Lower leg skin (tissue), 3 donors: ENCODE results near the gene XKR7.
"Not testable (repeated sequence)": the region's sequence is repeated elsewhere in the genome, so short reads cannot be mapped to it uniquely, and the experiment has no call there.

Source experiments
- POLR2A ChIP-seq, 2 donors: fragments of 450-650 bp; IDR thresholded peaks; one replicate each; pipeline ENCODE4 v1.6.1; 2016 to 2017; ENCODE audit warnings: antibody characterized with exemption in 2 of 2, mild to moderate bottlenecking in 1 of 2, moderate library complexity in 1 of 2
- TF ChIP-seq, protein P1 (sequence below), 3 donors: fragments of 450-650 bp; IDR thresholded peaks; one replicate each; pipeline ENCODE4 v1.5.1; 2016; ENCODE audit warnings: antibody characterized with exemption in 3 of 3, mild to moderate bottlenecking in 3 of 3, moderate library complexity in 2 of 3

DNA sequence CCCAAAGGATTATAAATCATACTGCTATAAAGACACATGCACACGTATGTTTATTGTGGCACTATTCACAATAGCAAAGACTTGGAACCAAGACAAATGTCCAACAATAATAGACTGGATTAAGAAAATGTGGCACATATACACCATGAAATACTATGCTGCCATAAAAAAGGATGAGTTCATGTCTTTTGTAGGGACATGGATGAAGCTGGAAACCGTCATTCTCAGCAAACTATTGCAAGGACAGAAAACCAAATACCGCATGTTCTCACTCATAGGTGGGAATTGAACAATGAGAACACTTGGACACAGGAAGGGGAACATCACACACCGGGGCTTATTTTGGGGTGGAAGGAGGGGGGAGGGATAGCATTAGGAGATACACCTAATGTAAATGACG is 46.5 kb upstream of the XKR7 start:
- not testable (repeated sequence) for TF ChIP-seq POLR2A (IDR thresholded peaks at IDR 0.05)
- TF ChIP-seq, protein P1, sequence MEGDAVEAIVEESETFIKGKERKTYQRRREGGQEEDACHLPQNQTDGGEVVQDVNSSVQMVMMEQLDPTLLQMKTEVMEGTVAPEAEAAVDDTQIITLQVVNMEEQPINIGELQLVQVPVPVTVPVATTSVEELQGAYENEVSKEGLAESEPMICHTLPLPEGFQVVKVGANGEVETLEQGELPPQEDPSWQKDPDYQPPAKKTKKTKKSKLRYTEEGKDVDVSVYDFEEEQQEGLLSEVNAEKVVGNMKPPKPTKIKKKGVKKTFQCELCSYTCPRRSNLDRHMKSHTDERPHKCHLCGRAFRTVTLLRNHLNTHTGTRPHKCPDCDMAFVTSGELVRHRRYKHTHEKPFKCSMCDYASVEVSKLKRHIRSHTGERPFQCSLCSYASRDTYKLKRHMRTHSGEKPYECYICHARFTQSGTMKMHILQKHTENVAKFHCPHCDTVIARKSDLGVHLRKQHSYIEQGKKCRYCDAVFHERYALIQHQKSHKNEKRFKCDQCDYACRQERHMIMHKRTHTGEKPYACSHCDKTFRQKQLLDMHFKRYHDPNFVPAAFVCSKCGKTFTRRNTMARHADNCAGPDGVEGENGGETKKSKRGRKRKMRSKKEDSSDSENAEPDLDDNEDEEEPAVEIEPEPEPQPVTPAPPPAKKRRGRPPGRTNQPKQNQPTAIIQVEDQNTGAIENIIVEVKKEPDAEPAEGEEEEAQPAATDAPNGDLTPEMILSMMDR (IDR thresholded peaks at IDR 0.05), result not testable (repeated sequence)
